Sciatic nerve (tissue), 2 donors: ENCODE results near the gene ABHD11. TPM values are rescaled to one million over a fixed set of nuclear protein-coding genes. Genes with fewer than 3 reads are reported as not detected.

Source experiments
- ATAC-seq: fragments of 200-7000 bp; cut with Tn5 transposase; one replicate; pipeline ENCODE4 v1.9.1; 2020; ENCODE audit warnings: mild to moderate bottlenecking, moderate library complexity
- DNase-seq: peaks from one replicate; pipeline ENCODE4 v3.0.0-alpha.2; 2020; ENCODE audit warnings: low spot score
- intact Hi-C: fragments of 100-400 bp; cut with DNase I; formaldehyde crosslinking; loops from one replicate; pipeline ENCODE4 v1.14.2; 2022
- total RNA-seq: library from RNA; stranded (reverse); fragmentation: NEBNext Ultra II Directional; extraction: Animal tissue kit (Norgen Biotek cat#: 25700); gene quantifications from one replicate; pipeline ENCODE4 v1.2.1, GENCODE V29; 2021
- donor health status: DM: no; HTN: no; CAD: no.
- donor health status: DM: no; HTN: no; CAD: no.

The ABHD11 gene
- total RNA-seq, 1 donor from 2014 or later: 10.7 TPM

- no peak for DNase-seq
- ATAC-seq: no peak
- intact Hi-C loops: no loop called here
These were observed 11.6 kb upstream of the ABHD11 start for GRCh38 chr7:73749931-73750776.

- ATAC-seq (no peak), DNase-seq (no peak)
- intact Hi-C loops: no loop called here
These were observed 7.8 kb upstream of the ABHD11 start for GRCh38 chr7:73746378-73746777.

GRCh38 chr7:73742753-73743641, 4.4 kb upstream of the ABHD11 start:
- intact Hi-C loops: no loop called here
- no peak for DNase-seq
- ATAC-seq: no peak

- intact Hi-C loops: no loop called here
- DNase-seq (no peak), ATAC-seq (no peak)
These were observed 3.7 kb upstream of the ABHD11 start for GRCh38 chr7:73742338-73742752.

- intact Hi-C loops: no loop called here
- no peak for DNase-seq
- no peak for ATAC-seq
These were observed 3.0 kb upstream of the ABHD11 start for GRCh38 chr7:73741600-73741999.

GRCh38 chr7:73740771-73741170, 2.2 kb upstream of the ABHD11 start:
- intact Hi-C loops: no loop called here
- no peak for DNase-seq
- ATAC-seq: no peak

- DNase-seq (no peak), ATAC-seq (no peak)
- intact Hi-C loops: no loop called here
These were observed 1.6 kb upstream of the ABHD11 start for GRCh38 chr7:73740212-73740611.

GRCh38 chr7:73739387-73739767, 775 bp upstream of the ABHD11 start:
- intact Hi-C loops: loop anchor here (10.0 kb wide), 1 partner anchor 75 kb away; the partner anchor contains the start of gene VPS37D
- no peak for ATAC-seq
- DNase-seq: no peak

GRCh38 chr7:73738220-73738611, 386 bp downstream of the ABHD11 start:
- intact Hi-C loops: loop anchor here (10.0 kb wide), 1 partner anchor 73 kb away; the partner anchor contains the start of gene VPS37D
- ATAC-seq: peak; percentile 33
- DNase-seq: peak; percentile 79

GRCh38 chr7:73737491-73738219, 947 bp downstream of the ABHD11 start:
- ATAC-seq (no peak), DNase-seq (no peak)
- intact Hi-C loops: loop anchor here (10.0 kb wide), 1 partner anchor 73 kb away; the partner anchor contains the start of gene VPS37D

- ATAC-seq (no peak), DNase-seq (no peak)
- intact Hi-C loops: loop anchor here (10.0 kb wide), 1 partner anchor 72 kb away; the partner anchor contains the start of gene VPS37D
These were observed 1.7 kb downstream of the ABHD11 start for GRCh38 chr7:73736885-73737284.

- DNase-seq (no peak), ATAC-seq (no peak)
- intact Hi-C loops: loop anchor here (10.0 kb wide), 1 partner anchor 71 kb away; the partner anchor contains the start of gene VPS37D
These were observed 3.1 kb downstream of the ABHD11 start for GRCh38 chr7:73735528-73735905.

- intact Hi-C loops: loop anchor here (10.0 kb wide), 1 partner anchor 70 kb away; the partner anchor contains the start of gene VPS37D
- ATAC-seq: peak; percentile 34
- DNase-seq: peak; percentile 79
These were observed 3.7 kb downstream of the ABHD11 start for GRCh38 chr7:73734619-73735527.

- DNase-seq (no peak), ATAC-seq (no peak)
- intact Hi-C loops: loop anchor here (10.0 kb wide), 1 partner anchor 68 kb away; the partner anchor contains the start of gene VPS37D
These were observed 6.2 kb downstream of the ABHD11 start for GRCh38 chr7:73732397-73732796.

GRCh38 chr7:73730485-73730884, 8.1 kb downstream of the ABHD11 start:
- intact Hi-C loops: loop anchor here (10.0 kb wide), 1 partner anchor 66 kb away; the partner anchor contains the start of gene VPS37D
- ATAC-seq (no peak), DNase-seq (no peak)

- ATAC-seq: no peak
- no peak for DNase-seq
- intact Hi-C loops: loop anchor here (5.0 kb wide), 1 partner anchor 121 kb away; no protein-coding TSS in a partner anchor
These were observed 10.1 kb downstream of the ABHD11 start for GRCh38 chr7:73728551-73728950.

- ATAC-seq (no peak), DNase-seq (no peak)
- intact Hi-C loops: loop anchor here (5.0 kb wide), 1 partner anchor 121 kb away; no protein-coding TSS in a partner anchor
These were observed 10.7 kb downstream of the ABHD11 start for GRCh38 chr7:73727952-73728351.

GRCh38 chr7:73726083-73726466, 12.5 kb downstream of the ABHD11 start:
- intact Hi-C loops: loop anchor here (5.0 kb wide), 1 partner anchor 119 kb away; no protein-coding TSS in a partner anchor
- no peak for ATAC-seq

More at GRCh38 chr7:73726083-73726466, 12.5 kb downstream of the ABHD11 start:
- DNase-seq: no peak
